Measurements from ENCODE around the gene GOLGA8K. TPM values are rescaled to one million over a fixed set of nuclear protein-coding genes. Genes with fewer than 3 reads are reported as not detected.
"Not testable (repeated sequence)": the region's sequence is repeated elsewhere in the genome, so short reads cannot be mapped to it uniquely, and the experiment has no call there.

GOLGA8K gene
- total and polyA plus RNA-seq, 12 donors = 0.10 to 1.8 (median 0.42) TPM; not detected in 2

GRCh38 chr15:32358462-32358861 is 44.6 kb downstream of the GOLGA8K start:
- H3K9me3 ChIP-seq (replicated peaks in 1 of 3); H3K36me3 ChIP-seq (replicated peaks in 1 of 2); DNase-seq; H3K27ac ChIP-seq; H3K4me1 ChIP-seq (replicated peaks in 1 of 2); intact Hi-C loops (cut with DNase I); H3K27me3 ChIP-seq; H3K4me3 ChIP-seq: not testable (repeated sequence)
- 45 to 75% (median 62%) methylated on average over 1 of the region's 1 CpG; no CpG with 5 or more reads in 1 of the 4 donors for WGBS, 4 donors

DNA sequence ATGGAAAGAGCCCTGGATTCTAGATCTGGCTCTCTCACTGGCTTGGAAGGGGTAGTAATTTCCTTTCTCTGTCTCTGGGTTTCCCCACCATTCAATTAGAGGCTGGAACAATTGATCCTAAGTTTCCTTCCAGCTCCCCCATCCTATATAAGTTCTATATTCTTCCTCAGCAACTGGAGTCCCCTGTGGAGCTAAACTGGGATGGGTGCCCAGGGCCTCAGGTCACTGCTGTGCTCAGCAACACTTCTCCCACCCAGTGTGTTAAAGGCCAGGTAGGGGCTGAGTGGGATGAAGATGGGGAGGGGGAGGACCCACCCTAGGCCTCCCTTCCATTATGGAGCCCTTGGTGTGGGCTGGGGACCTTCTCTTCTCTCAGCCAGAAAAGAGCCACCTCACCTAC is 46.2 kb downstream of the GOLGA8K start:
- H3K27me3 ChIP-seq; DNase-seq; H3K36me3 ChIP-seq (replicated peaks in 1 of 2): not testable (repeated sequence)

DNA sequence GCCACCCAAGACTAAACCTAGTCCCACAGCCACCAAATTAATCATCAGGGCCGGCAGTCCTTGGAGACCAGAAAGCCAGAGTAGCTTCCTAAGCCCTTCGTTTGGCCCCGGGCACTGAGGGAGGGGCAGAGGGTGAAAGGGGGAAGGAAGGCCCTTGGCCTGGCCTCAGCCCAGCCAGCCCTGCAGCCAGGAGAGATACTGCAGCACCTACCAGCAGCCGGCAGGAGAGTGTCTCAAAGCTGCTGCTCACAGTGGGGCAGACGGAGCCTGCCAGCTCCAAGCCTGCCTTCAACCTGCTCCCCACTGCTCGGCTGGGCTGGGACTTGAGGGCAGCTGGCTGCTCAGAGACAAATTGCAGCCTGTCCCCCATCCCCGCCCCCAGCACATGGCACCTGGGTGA is 50.3 kb downstream of the GOLGA8K start:
- H3K4me3 ChIP-seq; H3K9me3 ChIP-seq (replicated peaks in 1 of 3); H3K36me3 ChIP-seq (replicated peaks in 1 of 2); DNase-seq; H3K27ac ChIP-seq; intact Hi-C loops (cut with DNase I); H3K27me3 ChIP-seq; H3K4me1 ChIP-seq (replicated peaks in 1 of 2): not testable (repeated sequence)
- WGBS, 4 donors = no CpG with 5 or more reads among the region's 7 CpGs

More for the DNA sequence above, 46.2 kb downstream of the GOLGA8K start:
- H3K4me1 ChIP-seq (replicated peaks in 1 of 2); H3K4me3 ChIP-seq; intact Hi-C loops (cut with DNase I); H3K9me3 ChIP-seq (replicated peaks in 1 of 3); H3K27ac ChIP-seq: not testable (repeated sequence)

DNA sequence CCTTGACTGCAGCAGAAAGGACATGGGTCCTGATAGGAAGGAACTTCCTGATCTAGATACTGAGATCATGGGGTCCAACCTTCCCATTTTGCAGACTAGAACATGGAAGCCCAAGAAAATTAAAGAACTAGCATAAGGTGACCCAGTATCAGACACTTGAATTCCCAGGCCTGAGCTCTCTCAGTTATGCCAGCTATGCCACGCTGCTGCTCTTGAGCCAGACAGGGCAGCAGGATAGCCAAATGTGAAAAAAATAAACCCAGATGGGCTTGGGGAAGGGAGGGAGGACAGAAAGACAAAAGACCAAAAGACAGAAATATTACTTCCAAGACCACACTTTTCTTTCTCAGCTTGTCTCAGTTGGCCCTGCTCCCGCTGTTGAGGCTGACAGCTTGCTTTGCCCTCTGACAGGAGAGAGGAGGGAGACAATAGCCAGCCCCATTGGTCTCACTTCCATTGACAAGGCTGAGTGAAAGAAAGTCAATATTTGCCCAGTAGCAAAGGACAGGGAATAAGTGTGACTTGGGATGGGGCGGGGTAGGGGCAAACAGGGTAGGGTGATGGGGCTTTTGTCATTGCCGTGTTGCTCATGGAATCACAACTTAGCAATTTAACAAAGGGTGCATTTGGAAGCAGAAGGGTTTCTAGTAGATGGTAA is 52.4 kb downstream of the GOLGA8K start:
- H3K4me1 ChIP-seq (replicated peaks in 1 of 2); intact Hi-C loops (cut with DNase I); H3K4me3 ChIP-seq; H3K36me3 ChIP-seq (replicated peaks in 1 of 2); DNase-seq; H3K27me3 ChIP-seq; H3K9me3 ChIP-seq (replicated peaks in 1 of 3); H3K27ac ChIP-seq: not testable (repeated sequence)
- WGBS, 4 donors = 90 to 100% methylated on average over 2 of the region's 4 CpGs; no CpG with 5 or more reads in 2 of the 4 donors

- intact Hi-C loops (cut with DNase I) = not testable (repeated sequence)
Measured at GRCh38 chr15:32347037-32347436, 56.1 kb downstream of the GOLGA8K start.

GRCh38 chr15:32345978-32346547 is 57.0 kb downstream of the GOLGA8K start:
- H3K4me3 ChIP-seq; H3K27ac ChIP-seq; DNase-seq; H3K9me3 ChIP-seq (replicated peaks in 1 of 3); H3K36me3 ChIP-seq (replicated peaks in 1 of 2); H3K27me3 ChIP-seq; H3K4me1 ChIP-seq (replicated peaks in 1 of 2); intact Hi-C loops (cut with DNase I): not testable (repeated sequence)
- WGBS, 4 donors = 0 to 4% (median 2%) methylated on average over 6 to 10 of the region's 46 CpGs; no CpG with 5 or more reads in 1 of the 4 donors

More at GRCh38 chr15:32347037-32347436, 56.1 kb downstream of the GOLGA8K start:
- H3K36me3 ChIP-seq (replicated peaks in 1 of 2); H3K27ac ChIP-seq; H3K27me3 ChIP-seq; H3K4me1 ChIP-seq (replicated peaks in 1 of 2); H3K4me3 ChIP-seq; DNase-seq; H3K9me3 ChIP-seq (replicated peaks in 1 of 3): not testable (repeated sequence)
- 0 to 6% (median 5%) methylated on average over 4 to 17 of the region's 31 CpGs; no CpG with 5 or more reads in 1 of the 4 donors for whole genome bisulfite sequencing, 4 donors

DNA sequence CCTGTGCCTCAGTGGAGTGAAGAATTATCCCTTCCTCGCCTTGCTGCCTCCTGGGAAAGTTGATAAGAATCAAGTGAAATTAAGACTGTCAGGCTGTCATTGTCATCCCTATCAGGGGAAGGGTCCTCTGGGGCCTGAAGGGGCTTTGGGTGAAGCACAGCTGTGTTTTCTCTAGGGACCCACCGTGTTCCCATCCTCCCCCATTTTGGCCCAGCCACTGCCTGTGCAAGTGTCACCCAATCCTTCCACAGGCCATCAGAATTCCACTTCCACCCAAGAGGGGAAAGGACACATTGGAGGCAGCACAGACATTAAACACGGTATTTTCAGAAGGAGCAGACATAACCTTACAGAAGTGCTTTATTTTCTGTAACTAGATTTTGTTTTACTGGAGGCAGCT is 59.2 kb downstream of the GOLGA8K start:
- DNase-seq; H3K4me3 ChIP-seq; H3K4me1 ChIP-seq (replicated peaks in 1 of 2); H3K36me3 ChIP-seq (replicated peaks in 1 of 2); intact Hi-C loops (cut with DNase I); H3K27me3 ChIP-seq; H3K9me3 ChIP-seq (replicated peaks in 1 of 3); H3K27ac ChIP-seq: not testable (repeated sequence)
- WGBS, 4 donors = 46 to 58% (median 56%) methylated on average over 1 to 2 of the region's 3 CpGs; no CpG with 5 or more reads in 1 of the 4 donors

Small RNA genes lying within 50 kb of the gene (small RNA-seq; reads per million reads assigned to genes)
- gene RF00096 = 0 reads per million in 2 donors
- 0 reads per million in 2 donors for gene RN7SL185P
- gene RN7SL539P = 0 reads per million in 2 donors

Other genes starting within 250 kb of the GOLGA8K start
- gene GOLGA8O, start 52.3 kb upstream of the GOLGA8K start, total RNA-seq = 1 to 10 TPM in 3 of 9 donors, under 1 TPM in 3, not detected in 3; 0.27 to 3.5 (median 1.1) TPM
- gene GOLGA8O, start 52.3 kb upstream of the GOLGA8K start, polyA plus RNA-seq = 1 to 10 TPM in 1 of 3 donors, under 1 TPM in 2; 0.27 to 2.4 (median 0.86) TPM
- gene GOLGA8N, start 190.2 kb upstream of the GOLGA8K start, total RNA-seq = 10 to 100 TPM in 1 of 9 donors, 1 to 10 TPM in 8; 3.0 to 10.3 (median 6.9) TPM
- 10 to 100 TPM in 1 of 3 donors, 1 to 10 TPM in 2; 5.0 to 15.0 (median 9.3) TPM for gene GOLGA8N, start 190.2 kb upstream of the GOLGA8K start, polyA plus RNA-seq
- 10 to 100 TPM in 1 of 9 donors, 1 to 10 TPM in 7, under 1 TPM in 1; 0.36 to 13.3 (median 2.9) TPM for gene ARHGAP11A, start 212.2 kb upstream of the GOLGA8K start, total RNA-seq
- gene ARHGAP11A, start 212.2 kb upstream of the GOLGA8K start, polyA plus RNA-seq = 1 to 10 TPM in 2 of 3 donors, under 1 TPM in 1; 0.57 to 4.5 (median 3.5) TPM
- 10 to 100 TPM in 4 of 9 donors, 1 to 10 TPM in 1, under 1 TPM in 2, not detected in 2; 0.52 to 43.1 (median 26.2) TPM for gene SCG5, start 238.4 kb upstream of the GOLGA8K start, total RNA-seq
- gene SCG5, start 238.4 kb upstream of the GOLGA8K start, polyA plus RNA-seq = 100 to 1,000 TPM in 1 of 3 donors, 10 to 100 TPM in 2; 32.4 to 102 (median 81.2) TPM